ENCODE results near the gene FCAMR.
A peak's percentile ranks its signal among the peaks of the same experiment; 100 is the strongest.

Gene FCAMR

DNA sequence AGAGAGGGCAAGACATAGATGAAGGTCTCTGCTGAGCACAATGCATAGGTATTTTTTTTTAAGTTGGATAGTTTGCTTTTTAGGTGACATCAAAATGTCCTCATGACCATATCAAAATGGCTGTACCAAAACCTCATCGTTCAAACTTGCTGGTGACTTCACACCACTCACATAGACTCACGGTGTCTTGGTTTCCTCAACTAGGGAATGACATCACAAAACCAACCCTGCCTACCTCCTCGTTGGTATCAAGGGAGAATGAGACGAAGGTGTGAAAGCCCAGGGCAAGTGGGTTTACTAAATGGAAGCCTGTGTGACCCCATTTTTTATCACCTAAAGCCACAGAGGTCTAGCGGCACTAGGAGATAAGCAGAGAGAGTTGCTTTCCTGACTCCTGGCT is 25.6 kb downstream of the FCAMR start:
- no peak for TF ChIP-seq CTCF (IDR thresholded peaks at IDR 0.05; ENCODE audit: low read depth, low read length)
- H3K4me3 ChIP-seq (ENCODE audit: low read depth, low read length) = no peak overlapping the region

- TF ChIP-seq CTCF (IDR thresholded peaks at IDR 0.05; ENCODE audit: low read depth, low read length) = no peak
- H3K4me3 ChIP-seq (ENCODE audit: low read depth, low read length) = no peak overlapping the region
These were observed 28.4 kb downstream of the FCAMR start for GRCh38 chr1:206941766-206942418.

- no peak overlapping the region for H3K4me3 ChIP-seq (ENCODE audit: low read depth, low read length)
- no peak for TF ChIP-seq CTCF (IDR thresholded peaks at IDR 0.05; ENCODE audit: low read depth, low read length)
These were observed 29.7 kb downstream of the FCAMR start for GRCh38 chr1:206940588-206940936.

GRCh38 chr1:206939841-206940587 is 30.2 kb downstream of the FCAMR start:
- H3K4me3 ChIP-seq (ENCODE audit: low read depth, low read length) = no peak overlapping the region
- TF ChIP-seq CTCF (IDR thresholded peaks at IDR 0.05; ENCODE audit: low read depth, low read length) = no peak

DNA sequence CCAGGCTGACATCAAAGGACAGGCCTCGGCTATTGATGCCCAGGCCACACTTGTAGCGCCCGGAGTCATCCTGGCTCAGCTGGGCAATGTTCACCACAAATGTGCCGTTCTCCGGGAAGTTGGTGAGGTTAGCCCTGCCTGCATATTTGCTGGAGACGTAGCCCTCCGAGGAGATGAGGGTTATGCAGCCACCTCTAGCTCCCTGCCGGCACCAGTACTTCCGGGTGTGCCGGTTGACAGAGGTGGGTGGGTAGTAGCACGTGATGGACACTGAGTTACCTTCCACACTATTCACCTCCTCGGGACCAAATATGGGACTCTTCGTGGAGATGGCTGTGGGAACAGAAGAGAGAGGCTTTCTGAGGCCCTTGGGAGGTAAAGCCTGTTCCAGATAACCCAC is 31.1 kb downstream of the FCAMR start:
- TF ChIP-seq CTCF (IDR thresholded peaks at IDR 0.05; ENCODE audit: low read depth, low read length) = no peak
- no peak overlapping the region for H3K4me3 ChIP-seq (ENCODE audit: low read depth, low read length)

DNA sequence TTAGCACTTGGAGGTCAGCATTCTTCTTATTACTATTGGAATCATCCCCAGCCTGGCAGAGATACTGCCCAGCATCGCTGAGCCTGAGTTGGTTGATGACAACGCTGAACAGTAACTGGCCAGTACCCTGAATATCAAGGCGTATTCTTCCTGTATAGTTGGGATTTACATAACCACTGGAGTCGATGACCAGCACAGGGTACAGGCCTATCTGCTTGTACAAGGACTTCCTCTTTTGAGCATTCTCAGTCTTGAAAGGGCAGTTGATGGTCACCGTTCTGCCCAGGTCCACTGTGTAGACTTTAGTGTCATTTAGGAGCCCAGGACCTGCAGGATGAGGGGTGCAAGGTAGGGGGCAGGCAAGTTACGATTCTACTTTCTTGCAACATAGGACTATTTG is 32.8 kb downstream of the FCAMR start:
- no peak for TF ChIP-seq CTCF (IDR thresholded peaks at IDR 0.05; ENCODE audit: low read depth, low read length)
- no peak overlapping the region for H3K4me3 ChIP-seq (ENCODE audit: low read depth, low read length)

DNA sequence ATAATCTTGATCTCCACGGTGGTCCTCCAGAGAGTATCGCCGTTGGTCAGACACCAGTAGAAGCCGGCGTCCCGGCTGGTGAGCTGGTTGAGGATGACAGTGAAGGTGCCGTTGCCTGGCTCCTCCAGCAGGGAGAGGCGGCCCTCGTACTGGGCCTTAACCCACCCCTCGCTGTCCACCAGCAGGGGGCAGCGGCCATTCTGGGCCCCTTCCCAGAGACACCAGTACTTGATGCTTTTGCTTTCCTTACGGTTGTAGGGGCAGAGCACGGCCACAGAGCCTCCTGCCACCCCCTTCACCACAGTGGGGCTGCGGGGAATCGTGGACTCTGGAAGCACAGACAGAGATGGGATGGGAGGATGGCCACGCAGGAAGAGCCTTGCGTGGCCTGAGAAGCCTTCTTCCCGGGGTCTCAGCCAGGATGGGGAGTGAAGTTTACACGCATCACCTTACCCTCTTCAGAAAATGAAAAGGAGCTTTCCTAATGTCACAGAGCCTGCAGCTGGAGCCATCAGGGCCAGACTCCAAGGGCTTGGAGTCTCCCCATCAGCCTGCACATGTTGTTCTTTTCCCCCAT is 34.7 kb downstream of the FCAMR start:
- TF ChIP-seq CTCF (IDR thresholded peaks at IDR 0.05; ENCODE audit: low read depth, low read length) = peak; percentile 52
- no peak overlapping the region for H3K4me3 ChIP-seq (ENCODE audit: low read depth, low read length)

All from WI38 (cell line).